Psoas muscle (tissue), 8 donors: ENCODE results near the gene ENKUR. TPM values are rescaled to one million over a fixed set of nuclear protein-coding genes. Genes with fewer than 3 reads are reported as not detected.
"Not testable (repeated sequence)": the region's sequence is repeated elsewhere in the genome, so short reads cannot be mapped to it uniquely, and the experiment has no call there.

ENCODE experiments used
- ATAC-seq, 4 donors: fragments of 200-7000 bp; cut with Tn5 transposase; one replicate each; pipeline ENCODE4 v1.9.1; 2020; ENCODE audit warnings: moderate library complexity in 3 of 4, mild to moderate bottlenecking in 2 of 4
- DNase-seq, 2 donors: peaks; one replicate each; pipeline ENCODE4 v3.0.0-alpha.2; 2020
- H3K27ac ChIP-seq: fragments of 200-600 bp; one replicate; pipeline ENCODE4 v1.8.0; 2022
- H3K27me3 ChIP-seq, 3 donors: fragments of 200-600 bp in 1 of 3; one replicate each; pipeline versions ENCODE4 v1.6.1 to v1.8.0; 2013 to 2022; ENCODE audit warnings: low read length in 2 of 3, mild to moderate bottlenecking in 2 of 3, moderate library complexity in 1 of 3; ENCODE audit not compliant: insufficient read depth in 3 of 3
- H3K36me3 ChIP-seq, 2 donors: fragments of 200-600 bp in 1 of 2; one replicate each; pipeline versions ENCODE4 v1.6.1 to v1.8.0; 2013 to 2022; ENCODE audit warnings: low read depth in 1 of 2, mild to moderate bottlenecking in 1 of 2, moderate library complexity in 1 of 2; ENCODE audit not compliant: insufficient read depth in 1 of 2
- H3K4me1 ChIP-seq: fragments of 200-600 bp; one replicate; pipeline ENCODE4 v1.8.0; 2022
- H3K4me3 ChIP-seq: fragments of 200-600 bp; one replicate; pipeline ENCODE4 v1.8.0; 2022; ENCODE audit warnings: mild to moderate bottlenecking
- H3K9me3 ChIP-seq: fragments of 200-600 bp; one replicate; pipeline ENCODE4 v1.8.0; 2022
- WGBS, 3 donors: extraction: QIAGEN DNeasy Blood & Tissue Kit; methylation state at CpG; one replicate each; pipeline versions ENCODE4 v1.1.6 to v1.1.7; 2013; 5-methylcytosine and 5-hydroxymethylcytosine counted together
- intact Hi-C, 2 donors: fragments of 100-400 bp; cut with DNase I; formaldehyde crosslinking; loops; one replicate each; pipeline versions ENCODE4 v1.11.0 to v1.14.2; 2022
- polyA plus RNA-seq, 3 donors: library from polyadenylated mRNA; stranded (reverse); fragments of 200-250 nt; gene quantifications; one replicate each; pipeline ENCODE4 v1.2.3, GENCODE V29; 2013
- total RNA-seq, 4 donors: library from RNA; stranded (reverse); fragmentation: NEBNext Ultra II Directional in 2 of 4; extraction: Animal tissue kit (Norgen Biotek cat#: 25700) in 2 of 4; gene quantifications; one replicate each; pipeline versions ENCODE4 v1.2.1 to v1.2.4, GENCODE V29; 2021 to 2023
- TF ChIP-seq, protein P1 (sequence below): fragments of 200-600 bp; IDR thresholded peaks from one replicate; pipeline ENCODE4 v1.8.0; 2022; ENCODE audit warnings: antibody characterized with exemption
- donor health status: healthy with polysubstance abuse.
- donor health status: DM: no; HTN: no; CAD: no; lungs with moderate emphysema.
- donor health status: Bipolar disorder and iron deficiency.
- donor health status: healthy.
- donor health status: DM: yes; HTN: yes; CAD: no.
- donor health status: DM: no; HTN: no; CAD: no.
- donor health status: DM: no; HTN: no; CAD: no.
- donor health status: DM: yes; HTN: yes; CAD: no.

Gene ENKUR
- total and polyA plus RNA-seq, 7 donors, result 0.03 to 0.05 TPM; not detected in 5

DNA sequence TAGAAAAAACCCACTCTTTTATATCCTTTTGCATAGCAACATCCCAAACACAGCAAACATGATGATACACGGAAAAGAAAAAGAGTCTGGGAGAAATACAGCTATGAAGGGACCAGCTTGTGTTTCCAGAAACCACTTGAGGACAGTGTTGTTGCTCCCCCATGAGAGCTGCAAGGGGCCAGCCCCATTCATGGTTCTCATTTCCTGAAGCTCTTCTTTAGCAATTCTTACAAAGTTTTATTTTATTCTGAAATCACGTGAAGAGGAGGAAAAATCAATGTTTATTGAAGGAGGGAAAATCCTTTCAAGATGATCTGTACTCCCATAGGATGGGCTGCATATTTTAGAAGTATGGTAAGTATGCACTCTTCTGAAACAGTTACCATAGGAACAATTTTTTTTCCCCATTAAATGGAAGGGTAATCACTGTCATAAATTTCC, 46.1 kb downstream of the ENKUR start:
- ATAC-seq, result no peak
- intact Hi-C loops, result no loop called here

DNA sequence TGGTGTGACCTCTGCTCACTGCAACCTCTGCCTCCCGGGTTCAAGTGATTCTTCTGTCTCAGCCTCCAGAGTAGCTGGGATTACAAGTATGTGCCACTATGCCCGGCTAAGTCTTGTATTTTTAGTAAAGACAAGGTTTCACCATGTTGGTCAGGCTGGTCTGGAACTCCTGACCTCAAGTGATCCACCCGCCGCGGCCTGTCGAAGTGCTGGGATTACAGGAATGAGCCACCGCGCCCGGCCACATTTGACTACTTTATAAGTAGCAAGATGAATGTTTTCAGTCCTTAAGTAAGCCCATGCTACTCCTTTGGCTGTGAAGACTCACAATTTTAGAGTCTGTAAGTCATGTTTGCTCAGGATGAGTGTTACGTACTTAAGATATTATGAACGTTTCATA, 47.0 kb downstream of the ENKUR start:
- H3K27ac ChIP-seq, H3K36me3 ChIP-seq, H3K27me3 ChIP-seq, ATAC-seq, DNase-seq, intact Hi-C loops, H3K4me3 ChIP-seq, H3K4me1 ChIP-seq, H3K9me3 ChIP-seq: not testable (repeated sequence)
- 93% methylated on average over 11 of the region's 11 CpGs for WGBS, 3 donors

More for the DNA sequence above, 46.1 kb downstream of the ENKUR start:
- no peaks in the 10 kb centered on the region for H3K4me1 ChIP-seq
- no peaks in the 10 kb centered on the region for H3K36me3 ChIP-seq
- no peak overlapping the region for H3K4me3 ChIP-seq
- no peaks in the 10 kb centered on the region for H3K27me3 ChIP-seq
- 52 to 60% (median 59%) methylated on average over 2 of the region's 2 CpGs for WGBS, 3 donors
- no peak overlapping the region for H3K27ac ChIP-seq
- TF ChIP-seq, protein P1, sequence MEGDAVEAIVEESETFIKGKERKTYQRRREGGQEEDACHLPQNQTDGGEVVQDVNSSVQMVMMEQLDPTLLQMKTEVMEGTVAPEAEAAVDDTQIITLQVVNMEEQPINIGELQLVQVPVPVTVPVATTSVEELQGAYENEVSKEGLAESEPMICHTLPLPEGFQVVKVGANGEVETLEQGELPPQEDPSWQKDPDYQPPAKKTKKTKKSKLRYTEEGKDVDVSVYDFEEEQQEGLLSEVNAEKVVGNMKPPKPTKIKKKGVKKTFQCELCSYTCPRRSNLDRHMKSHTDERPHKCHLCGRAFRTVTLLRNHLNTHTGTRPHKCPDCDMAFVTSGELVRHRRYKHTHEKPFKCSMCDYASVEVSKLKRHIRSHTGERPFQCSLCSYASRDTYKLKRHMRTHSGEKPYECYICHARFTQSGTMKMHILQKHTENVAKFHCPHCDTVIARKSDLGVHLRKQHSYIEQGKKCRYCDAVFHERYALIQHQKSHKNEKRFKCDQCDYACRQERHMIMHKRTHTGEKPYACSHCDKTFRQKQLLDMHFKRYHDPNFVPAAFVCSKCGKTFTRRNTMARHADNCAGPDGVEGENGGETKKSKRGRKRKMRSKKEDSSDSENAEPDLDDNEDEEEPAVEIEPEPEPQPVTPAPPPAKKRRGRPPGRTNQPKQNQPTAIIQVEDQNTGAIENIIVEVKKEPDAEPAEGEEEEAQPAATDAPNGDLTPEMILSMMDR, result no peak
- no peak for DNase-seq
- no peaks in the 10 kb centered on the region for H3K9me3 ChIP-seq

DNA sequence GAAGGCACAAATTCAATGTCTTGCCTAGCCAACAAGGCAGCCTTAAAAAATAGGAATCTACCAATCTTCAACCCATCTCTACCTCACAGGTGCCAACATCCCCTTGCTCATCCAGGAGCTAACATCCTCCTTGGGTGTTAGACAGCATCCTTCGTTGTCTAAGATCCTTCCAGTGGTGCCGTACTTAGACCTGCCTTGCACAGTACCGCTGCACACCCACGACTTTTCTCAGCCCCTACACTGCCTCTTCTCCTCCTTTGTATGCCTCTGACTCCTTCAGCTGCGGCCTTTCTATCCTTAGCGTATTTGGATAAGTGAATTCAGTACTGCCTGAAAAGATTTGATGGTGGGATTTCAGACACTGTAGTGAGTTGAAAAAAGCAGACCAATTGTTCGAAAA, 47.6 kb downstream of the ENKUR start:
- Histone ChIP-seq H3K27me3 (no peaks in the 10 kb centered on the region), H3K36me3 (no peaks in the 10 kb centered on the region), H3K9me3 (no peaks in the 10 kb centered on the region), H3K27ac (no peak overlapping the region), H3K4me3 (no peak overlapping the region), H3K4me1 (no peaks in the 10 kb centered on the region)
- no peak for ATAC-seq
- WGBS, 3 donors, result 94 to 97% (median 96%) methylated on average over 7 of the region's 7 CpGs
- TF ChIP-seq, protein P1, result no peak
- intact Hi-C loops, result no loop called here
- no peak for DNase-seq

DNA sequence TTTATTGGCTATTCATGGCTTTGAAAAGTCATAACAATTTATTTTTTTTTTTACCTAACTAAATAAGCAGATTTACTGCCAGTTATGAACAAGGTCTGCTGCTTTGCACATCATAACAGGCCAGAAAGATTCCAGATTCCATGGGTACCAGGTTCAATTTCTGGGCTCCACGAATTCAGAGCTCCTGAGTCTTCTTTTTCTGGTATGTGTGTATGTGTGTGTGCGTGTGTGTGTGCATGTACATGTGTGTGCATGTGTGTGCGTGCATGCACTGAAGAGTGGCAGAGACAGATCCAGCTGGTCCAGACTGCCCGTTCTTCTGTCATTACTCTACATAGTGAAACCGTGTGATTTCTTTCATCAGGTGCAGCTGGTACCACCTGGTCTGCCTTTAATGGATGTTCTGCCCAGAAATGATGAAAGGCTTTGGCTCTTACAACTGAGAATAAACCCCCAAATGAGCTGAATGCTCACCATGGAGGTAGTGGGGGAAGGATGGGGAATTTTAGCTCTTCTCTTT, 48.9 kb downstream of the ENKUR start:
- Histone ChIP-seq H3K27ac (no peak overlapping the region), H3K4me1 (no peaks in the 10 kb centered on the region), H3K27me3 (no peaks in the 10 kb centered on the region), H3K4me3 (no peak overlapping the region), H3K9me3 (no peaks in the 10 kb centered on the region), H3K36me3 (no peaks in the 10 kb centered on the region)
- WGBS, 3 donors, result 80 to 87% (median 82%) methylated on average over 5 of the region's 5 CpGs
- ATAC-seq, result no peak
- intact Hi-C loops, result no loop called here
- no peak for DNase-seq
- TF ChIP-seq, protein P1, result no peak

DNA sequence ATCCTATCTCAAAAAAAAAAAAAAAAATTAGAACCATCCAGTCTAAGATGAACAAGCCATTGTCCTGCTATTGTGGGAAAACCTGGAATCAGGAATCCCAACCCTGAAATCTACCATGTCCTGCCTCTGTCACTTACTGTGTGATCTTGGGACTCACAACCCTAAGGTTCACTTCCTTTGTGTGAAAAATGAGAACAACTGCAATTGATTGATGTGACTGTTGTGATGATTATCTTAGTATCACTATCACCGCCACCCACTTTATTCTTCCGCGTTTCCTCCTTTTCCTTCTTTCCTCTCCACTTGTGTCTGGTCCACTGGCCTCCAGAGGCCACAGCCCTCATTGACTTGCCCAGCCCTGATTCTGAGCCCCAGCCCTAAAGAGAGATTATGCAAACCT, 50.9 kb downstream of the ENKUR start:
- ATAC-seq, result no peak

More for the DNA sequence above, 50.9 kb downstream of the ENKUR start:
- no peak for DNase-seq
- Histone ChIP-seq H3K4me1 (no peaks in the 10 kb centered on the region), H3K36me3 (no peaks in the 10 kb centered on the region), H3K27ac (no peak overlapping the region), H3K27me3 (no peaks in the 10 kb centered on the region), H3K4me3 (no peak overlapping the region), H3K9me3 (no peaks in the 10 kb centered on the region)
- TF ChIP-seq, protein P1, result no peak
- intact Hi-C loops, result no loop called here
- WGBS, 3 donors, result 89 to 92% (median 91%) methylated on average over 3 of the region's 3 CpGs
